SIG-M5 treated with dmso at 0.1 percent for 504 hours (cell line): ENCODE measurements around the gene FBXW9.
A peak's percentile ranks its signal among the peaks of the same experiment; 100 is the strongest.
"Not testable (repeated sequence)": the region's sequence is repeated elsewhere in the genome, so short reads cannot be mapped to it uniquely, and the experiment has no call there.

Experiments
- DNase-seq: peaks from one replicate; lab custom pipeline; 2025; ENCODE audit not compliant: unreplicated experiment; lab: John Stamatoyannopoulos, UW

FBXW9 gene

DNA sequence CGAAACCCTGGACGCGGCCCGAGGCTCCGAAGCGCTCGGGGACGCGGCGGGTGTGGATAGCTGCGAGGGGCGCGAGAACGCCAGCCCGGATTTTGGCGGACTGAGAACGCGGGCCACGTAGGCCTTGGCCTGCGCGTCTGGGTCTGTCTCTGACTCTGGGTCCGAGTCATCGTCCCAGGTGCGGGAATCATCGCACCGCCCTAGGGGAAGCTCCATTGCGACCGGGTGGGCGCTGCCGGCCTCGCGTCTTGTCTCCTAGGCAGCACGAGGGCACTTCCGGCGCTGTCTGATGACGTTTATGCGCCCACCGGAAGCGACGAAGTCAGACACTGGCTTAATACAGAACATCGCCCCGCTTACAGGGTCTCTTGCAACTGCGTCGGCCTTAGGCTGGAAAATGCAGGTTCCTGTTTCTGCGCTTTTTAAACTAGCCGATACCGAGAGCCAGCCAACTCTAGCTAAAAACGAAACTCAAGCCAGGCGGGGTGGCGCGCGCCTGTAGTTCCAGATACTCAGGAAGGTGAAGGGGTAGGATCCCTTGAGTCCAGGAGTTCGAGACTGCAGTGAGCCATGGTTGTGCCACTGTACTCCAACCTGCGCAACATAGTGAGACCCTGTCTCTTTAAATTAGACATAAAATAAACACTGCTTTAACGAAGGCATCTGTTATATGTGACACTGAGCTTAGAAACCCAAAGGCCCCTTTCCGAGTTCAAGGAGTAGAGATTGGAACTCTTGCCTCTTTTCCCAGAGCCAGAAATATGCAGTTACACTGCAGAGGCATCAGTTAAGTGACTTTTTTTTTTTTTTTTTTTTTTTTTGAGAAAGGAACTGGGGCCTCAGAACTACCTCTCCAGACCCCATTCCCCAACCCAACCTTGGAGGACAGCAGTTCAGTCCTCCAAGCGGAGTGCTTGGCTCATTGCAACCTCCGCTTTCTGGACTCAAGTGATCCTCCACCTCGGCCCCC, at the start of gene FBXW9:
Gene FBXW9 (minus strand): TSS at position 266 of the 970 bp plus-strand sequence. CDS start 50 bp downstream, at position 216.
- peak; percentile 95 for DNase-seq

DNA sequence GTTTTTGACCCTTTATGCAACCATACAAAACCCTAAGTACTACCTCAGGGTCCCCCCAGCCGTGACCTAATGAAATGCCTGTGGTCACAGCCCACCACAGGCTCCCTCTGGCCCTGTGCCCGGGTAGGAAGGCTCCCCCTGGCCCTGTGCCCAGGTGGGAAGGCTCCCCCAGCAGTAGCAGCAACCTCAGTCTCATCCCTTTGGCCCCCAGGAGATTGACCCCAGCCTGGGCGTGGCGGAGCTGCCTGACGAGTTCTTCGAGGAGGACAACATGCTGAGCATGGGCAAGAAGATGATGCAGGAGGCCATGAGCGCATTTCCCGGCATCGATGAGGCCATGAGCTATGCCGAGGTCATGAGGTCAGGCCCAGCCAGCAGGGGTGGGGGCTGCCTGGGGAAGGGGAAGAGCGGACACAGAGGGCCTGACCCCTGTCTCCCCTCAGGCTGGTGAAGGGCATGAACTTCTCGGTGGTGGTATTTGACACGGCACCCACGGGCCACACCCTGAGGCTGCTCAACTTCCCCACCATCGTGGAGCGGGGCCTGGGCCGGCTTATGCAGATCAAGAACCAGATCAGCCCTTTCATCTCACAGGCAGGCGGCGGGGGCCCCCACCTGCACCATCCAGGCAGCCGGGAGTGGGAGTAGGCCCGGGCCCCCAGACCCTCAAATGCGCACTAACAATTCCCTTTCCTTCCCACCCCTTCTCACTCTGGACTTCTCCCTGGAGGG, 48.9 kb upstream of the FBXW9 start:
- no peak for DNase-seq

DNA sequence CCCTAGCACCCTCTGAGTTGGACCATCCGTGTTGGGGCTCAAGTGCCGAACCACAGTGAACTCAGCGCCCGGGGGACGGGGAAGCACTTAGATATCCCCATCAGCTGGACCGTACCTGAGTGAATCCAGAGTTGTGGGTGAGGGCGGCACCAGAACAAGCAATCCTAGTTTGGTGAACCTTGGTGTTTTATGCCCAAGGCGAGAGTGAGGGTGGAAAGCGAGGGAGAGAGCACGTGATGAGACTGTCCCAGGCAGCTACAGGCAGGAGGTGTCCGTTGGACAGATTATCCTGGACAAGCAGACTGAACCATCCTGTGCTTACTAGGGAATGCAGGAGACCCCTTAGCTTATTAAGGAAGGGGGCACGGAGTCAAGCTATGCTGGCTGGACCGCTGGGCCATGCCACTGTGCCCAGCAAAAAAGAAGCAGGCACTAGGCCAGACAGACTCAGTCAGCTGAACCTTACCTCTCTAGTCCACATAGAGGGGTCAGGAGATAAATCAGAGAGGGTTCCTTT, 41.5 kb upstream of the FBXW9 start:
- DNase-seq = no peak

DNA sequence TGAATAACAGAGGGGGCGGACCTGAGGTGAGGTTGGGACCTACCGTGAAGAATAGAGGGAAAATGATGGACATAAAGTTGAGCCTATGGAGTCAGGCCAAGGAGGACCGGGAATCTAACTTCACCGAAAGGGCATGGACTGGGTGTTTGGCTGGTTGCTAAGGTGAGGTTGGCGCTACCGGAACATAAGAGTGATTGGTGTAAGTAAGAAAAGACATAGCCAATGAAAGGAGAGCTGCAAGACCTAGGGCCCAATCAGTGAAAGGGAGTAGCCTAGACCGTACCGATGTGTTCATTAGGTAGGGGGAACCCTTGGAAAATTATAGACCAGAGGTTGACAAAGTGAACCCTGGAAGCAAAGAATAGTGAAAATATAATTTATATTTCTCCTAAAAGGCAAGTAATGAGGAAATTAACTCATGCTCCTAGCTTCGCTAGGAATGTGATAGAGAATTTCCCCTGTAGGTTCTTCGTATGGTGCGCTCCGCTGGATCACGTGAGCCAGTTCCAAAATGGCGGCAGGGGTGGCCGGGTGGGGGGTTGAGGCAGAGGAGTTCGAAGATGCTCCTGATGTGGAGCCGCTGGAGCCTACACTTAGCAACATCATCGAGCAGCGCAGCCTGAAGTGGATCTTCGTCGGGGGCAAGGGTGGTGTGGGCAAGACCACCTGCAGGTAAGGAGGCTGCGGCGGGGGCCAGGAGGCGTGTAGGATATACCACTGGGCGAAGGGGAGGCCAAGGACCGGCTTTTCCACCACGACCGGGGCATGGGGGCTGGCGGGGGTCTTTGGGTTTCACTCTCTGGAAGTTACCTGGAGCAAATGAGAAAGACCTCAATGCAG, 40.8 kb upstream of the FBXW9 start, which contains the start of gene GET3:
Gene GET3 (plus strand): TSS at position 503 of the 840 bp plus-strand sequence. CDS start 9 bp downstream, at position 512.
- DNase-seq = peak; percentile 99

DNA sequence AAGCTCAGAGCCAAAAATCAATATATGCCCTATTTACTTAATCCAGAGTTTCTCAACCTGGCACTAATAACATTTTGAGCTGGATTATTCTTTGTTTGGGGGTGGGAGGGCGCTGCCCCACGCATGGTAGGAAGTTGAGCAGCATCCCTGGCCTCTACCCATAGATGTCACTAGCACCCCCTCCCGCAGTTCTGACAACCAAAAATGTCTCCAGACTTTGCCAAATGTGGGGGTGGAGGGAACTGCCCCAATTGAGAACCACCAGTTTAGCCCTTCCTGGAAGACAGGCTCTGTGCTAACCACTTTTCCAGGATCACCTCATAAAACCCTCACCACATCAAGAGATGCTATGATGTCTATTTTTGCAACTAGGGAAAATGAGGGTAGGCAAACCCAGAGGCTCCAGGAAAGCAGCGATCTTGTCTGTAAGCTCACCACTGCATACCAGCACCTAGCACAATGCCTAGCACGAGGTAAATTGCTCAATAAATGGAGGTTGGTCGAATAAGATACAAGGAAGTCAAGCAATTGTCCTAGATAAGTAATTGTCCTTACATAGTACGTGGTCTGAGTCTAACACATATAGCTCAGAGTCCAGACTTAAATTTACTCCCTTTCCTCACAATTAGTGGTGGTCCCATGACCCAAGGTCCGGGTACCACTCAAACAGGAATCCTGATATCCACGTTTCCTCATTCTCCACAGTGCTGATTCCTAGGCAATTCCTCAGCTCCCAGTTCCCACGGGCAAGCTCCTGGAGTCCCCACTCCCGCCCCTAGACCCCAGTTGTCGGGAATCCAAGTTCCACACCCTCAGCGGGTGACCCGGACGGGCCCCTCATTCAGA, 37.2 kb upstream of the FBXW9 start:
- DNase-seq = peak; percentile 82

DNA sequence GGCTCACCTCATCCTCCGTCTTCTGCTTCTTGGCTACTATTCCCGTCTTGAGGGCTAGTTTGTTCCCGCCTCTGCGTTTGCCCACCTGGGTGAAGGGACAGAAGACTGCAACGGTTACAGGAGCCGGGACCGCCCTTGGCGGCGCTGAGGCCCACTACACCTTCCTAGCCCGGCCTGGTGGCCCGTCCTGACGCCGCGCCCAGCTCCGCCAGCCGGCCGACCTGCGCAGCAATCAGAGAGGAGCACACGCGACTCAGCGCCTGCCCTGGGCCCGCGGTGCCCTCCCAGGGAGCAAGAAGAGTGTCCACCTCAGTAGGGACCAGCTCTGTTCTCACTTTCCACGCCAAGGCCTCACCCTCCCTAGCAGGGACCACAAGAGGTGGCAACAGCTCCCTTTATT, 34.9 kb upstream of the FBXW9 start:
- DNase-seq = no peak

DNA sequence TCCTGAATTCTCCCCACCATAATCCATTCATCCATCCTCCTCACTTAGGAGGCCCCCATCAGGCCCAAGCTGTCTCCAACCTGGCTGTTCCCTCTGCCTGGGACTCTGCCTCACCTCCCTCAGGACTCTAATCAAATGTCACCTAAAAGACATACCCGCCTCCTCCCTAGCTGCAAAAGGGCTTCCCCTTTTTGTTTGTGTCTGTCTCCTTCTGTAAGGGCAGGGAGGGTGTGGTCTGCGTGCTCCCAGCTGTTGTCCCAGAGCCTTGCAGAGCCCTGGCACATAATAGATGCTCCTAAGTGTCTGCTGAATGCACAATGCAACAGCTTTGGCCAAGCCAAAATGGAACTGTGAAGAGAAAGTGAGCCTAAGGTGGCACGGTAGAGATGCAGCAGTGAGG, 33.6 kb upstream of the FBXW9 start:
- DNase-seq = peak; percentile 52

DNA sequence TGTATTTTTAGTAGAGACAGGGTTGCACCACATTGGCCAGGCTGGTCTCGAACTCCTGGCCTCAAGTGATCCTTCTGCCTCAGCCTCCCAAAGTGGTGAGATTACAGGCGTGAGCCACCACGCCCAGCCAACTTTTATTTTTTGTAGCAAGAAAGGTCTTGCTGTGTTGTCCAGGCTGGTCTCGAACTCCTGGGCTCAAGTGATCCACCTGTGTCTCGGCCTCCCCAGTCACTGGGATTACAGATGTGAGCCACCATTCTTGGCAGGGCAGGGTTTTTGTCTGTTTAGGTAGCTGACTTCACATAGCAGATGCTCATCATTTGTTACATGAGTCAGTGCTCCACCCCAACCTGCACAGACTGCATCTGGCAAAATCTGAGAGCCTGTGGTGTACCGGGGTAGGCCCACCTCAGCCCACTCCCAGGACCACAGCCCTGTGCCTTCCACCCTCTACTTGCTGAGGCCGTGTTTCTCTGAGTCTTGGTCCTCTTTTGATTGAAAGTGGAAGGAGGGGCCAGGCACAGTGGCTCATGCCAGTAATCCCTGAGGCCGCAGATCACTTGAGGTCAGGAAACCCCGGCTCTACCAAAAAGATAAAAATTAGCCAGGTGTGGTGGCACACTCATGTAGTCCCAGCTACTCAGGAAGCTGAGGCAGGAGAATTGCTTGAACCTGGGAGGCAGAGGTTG, 31.5 kb upstream of the FBXW9 start:
- no peak for DNase-seq

DNA sequence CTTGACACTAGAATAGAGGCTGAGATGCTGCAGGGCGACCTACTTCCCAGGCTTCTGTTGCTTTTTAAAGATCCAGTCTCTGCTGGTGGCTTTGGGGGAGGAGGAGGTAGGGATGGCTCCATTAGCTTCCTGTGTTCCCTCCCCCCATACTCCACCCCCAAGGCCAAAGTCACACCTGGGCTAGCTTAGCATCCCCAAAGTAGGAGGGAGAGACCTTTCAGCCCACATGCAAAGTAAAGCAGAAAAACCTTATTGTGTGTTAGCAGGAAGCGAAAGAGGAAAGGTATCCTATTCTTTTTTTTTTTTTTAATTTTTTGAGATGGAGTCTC, 30.5 kb upstream of the FBXW9 start:
- DNase-seq = no peak

DNA sequence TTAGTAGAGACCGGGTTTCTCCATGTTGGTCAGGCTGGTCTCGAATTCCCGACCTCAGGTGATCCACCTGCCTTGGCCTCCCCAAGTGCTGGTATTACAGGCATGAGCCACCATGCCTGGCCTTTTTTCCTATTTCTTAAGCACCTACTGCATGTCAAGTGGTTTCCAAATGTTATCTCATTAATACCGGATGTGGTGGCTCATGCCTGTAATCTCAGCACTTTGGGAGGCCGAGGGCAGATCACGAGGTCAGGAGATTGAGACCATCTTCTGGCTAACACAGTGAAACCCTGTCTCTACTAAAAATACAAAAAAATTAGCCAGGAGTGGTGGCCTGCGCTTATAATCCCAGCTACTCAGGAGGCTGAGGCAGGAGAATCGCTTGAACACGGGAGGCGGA, 29.2 kb upstream of the FBXW9 start:
- DNase-seq = not testable (repeated sequence)

DNA sequence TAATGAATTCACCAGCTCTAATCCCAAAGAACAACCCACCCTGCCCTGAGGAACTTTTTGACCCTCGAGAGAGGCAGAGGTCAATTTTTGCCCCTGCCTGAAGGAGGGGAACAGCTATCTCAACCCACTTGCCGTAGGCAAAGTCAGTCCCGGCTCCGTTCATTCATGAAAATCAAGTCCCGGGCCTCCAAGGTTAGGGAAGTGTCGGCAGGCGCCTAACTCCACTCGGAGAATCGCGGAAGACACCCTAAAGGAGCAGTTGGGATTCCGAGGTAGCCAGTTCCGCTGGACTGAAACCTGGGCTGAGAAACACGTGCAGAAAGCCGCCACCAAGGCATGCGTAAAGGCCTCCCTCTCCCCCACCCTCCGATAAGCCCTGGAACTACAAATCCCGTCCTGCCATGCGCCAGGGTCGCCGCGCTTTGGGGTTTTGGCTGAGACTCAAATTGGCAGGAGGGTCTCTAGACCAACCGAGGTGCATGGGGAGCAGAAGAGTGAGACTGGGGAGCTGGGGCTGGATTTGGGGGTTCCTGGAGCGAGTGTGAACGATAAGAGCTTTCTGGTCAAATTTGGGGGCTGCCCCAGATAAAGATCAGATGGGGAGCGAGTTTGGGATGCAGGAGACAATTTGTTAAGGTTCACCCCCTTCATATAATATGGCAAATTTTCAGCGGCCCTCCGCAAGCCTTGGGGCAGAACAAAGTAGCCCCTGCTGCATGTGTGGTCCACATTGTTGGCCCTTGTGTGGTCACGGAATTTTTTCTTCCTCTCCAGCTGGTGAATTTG, 27.4 kb upstream of the FBXW9 start, which contains the start of gene TNPO2:
Gene TNPO2 (minus strand): TSS at position 292 of the 786 bp plus-strand sequence. CDS start 2,955 bp downstream, outside the sequence.
- DNase-seq = peak; percentile 78

DNA sequence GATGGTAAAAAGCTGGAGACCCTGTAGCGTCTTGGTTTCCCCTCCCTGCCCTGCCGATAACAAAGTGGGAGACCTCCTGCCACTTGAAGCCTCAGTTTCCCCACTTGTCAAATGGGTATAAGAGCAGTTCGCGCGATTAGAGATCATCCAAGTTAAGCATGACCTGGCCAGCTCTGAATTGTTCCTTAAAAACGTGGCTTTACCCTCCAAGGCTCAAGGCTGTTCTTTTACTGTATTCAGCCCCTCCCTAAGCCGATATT, 26.9 kb upstream of the FBXW9 start:
- DNase-seq = peak; percentile 13

DNA sequence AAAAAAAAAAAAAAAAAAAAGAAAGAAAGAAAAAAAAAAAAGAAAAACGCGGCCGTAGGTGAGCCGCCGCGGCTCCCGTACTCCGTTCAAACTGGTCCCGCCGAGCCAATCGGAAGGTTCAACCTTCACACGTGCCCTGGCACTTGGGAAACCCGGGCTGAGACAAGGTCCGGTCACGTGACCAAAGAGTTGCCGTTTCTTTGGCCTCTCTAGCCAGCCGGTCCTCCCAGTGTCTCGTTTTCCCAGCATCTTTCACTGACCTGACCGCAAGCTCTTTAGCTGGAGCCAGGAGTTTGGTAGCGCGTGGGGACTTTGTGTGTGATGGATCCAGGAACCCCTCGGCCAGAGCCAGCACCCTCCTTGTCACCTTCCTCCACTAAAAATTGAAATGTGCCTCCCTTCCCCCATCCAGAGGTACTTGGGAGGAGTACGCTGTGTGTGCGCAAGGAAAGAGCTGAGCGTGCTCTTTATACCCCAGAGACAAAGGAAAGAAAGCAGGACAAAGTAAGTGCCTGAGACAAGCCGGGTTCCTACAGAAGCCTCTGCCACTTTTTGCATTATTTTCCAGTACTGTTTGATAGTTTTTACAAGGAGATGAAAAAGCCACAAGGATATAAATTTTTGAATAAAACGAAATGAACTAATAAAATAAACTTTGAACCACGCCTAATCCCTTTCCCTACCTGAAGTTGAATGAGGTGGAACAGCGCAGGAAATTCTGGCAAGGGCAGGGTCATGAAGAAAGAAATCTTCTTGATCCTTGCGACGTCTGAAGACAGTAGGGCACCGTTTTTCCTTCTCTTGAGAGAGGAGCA, 26.3 kb upstream of the FBXW9 start:
- DNase-seq = peak; percentile 98

DNA sequence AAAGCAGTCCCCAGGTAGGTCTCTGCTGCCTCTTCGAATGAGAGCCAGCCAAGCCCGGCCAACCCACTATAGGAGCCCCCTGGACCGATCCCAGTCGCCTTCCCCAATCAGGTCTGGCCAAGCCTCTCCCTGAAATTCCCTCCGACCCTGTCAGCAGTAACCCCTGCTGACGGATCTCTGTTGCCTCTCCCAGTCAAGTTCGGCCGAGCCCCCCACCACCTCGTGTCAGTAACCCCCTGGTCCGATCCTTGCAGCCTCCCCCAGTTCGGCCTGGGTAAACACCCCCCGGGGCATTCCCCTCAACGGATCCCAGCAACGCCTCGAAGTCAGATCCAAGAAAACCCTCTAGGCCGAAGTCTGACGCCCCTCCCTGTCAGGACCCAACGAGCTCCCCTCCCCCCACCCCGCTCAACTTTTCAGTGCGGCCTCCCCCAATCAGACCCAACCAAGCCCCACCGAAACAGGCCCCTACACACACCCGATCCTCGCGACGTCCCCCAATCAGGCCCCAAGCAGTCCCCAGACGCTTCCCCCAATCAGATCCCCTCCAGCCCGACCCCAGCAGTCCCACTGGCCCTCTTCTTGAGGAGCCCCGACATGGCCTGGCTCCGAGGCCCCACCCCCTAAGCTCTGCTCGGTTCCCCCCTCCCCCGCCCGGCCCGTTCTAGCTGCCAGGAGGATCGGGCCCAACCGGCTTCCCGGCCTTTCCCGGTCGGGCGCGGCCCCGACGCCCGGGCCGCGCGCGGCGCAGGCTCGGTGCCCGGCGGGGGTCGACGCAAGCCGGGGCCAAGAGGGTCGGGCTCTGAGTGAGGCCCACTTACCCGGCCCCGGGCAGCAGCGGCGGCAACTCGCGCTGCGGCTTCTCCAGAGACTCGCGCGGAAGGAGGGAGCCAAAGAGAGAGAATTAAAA, 25.5 kb upstream of the FBXW9 start:
- peak; percentile 21 for DNase-seq

DNA sequence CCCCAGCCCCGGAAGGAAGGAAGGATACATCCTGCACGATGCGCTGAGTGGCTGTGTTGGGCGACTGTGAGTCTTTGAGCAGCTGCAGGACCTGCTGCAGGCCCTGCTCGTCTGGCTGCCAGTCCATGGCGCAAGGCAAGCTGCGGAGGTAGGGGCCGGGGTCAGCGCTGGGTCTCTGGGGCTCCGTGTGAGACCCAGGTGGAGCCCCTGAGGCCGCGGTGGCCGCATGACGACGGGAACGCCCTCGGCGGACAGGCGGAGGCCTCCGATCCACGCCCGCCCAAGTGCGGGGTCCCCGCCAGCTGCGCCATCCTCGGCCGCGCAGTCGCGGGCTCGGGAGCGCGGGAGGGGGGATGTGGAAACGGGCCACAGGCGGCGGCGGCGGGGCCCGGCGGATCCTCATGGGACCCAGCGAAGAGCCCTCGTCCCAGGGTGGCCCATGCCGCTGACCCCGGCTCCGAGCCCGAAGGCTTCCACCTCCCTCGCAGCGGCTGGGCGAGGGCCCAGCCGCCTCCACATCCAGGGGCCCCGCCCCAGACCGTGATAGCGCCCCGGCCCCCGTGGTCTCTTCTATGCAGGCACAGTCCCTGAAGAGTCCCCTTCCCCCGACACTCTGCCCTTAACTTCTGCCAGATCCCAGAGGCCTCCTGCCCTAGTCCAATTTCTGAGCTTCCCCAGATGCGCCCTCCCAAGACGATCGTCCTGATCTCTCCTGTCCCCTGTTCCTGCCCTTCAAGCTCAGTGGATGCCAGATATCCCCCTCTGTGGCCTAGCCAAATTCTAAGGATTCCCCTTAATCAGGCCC, 24.6 kb upstream of the FBXW9 start:
- DNase-seq = no peak

DNA sequence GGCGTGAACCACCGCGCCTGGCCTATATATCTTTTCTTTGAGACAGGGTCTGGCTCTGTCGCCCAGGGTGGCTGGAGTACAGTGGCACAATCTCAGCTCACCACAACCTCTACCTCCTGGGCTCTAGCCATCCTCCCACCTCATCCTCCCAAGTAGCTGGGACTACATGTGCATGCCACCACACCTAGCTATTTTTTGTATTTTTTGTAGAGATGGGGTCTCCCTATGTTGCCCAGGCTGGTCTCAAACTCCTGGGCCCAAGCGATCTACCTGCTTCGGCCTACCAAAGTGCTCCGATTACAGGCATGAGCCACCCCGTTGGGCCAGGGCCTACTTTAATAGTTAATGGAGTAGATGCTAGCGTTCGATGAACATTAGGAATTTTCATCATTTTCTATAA, 23.9 kb upstream of the FBXW9 start:
- DNase-seq = no peak
